A549 (cell line): ENCODE data around the gene PPIP5K1.

Source experiments
- CEBPB ChIP-seq, 2 experiments: fragments of >200 bp in 1 of 2; sonication (Bioruptor Twin) in 1 of 2; formaldehyde crosslinking in 1 of 2; IDR thresholded peaks; 2 replicates each; pipeline ENCODE4 v1.6.1; 2012 to 2016
- CTCF ChIP-seq: fragments of >200 bp; sonication (Bioruptor Twin); formaldehyde crosslinking; IDR thresholded peaks from 3 replicates; pipeline ENCODE4 v1.5.1; 2016
- MAZ ChIP-seq: fragments of 150-350 bp; IDR thresholded peaks from 2 replicates; pipeline ENCODE4 v1.6.1; 2014; ENCODE audit warnings: antibody characterized with exemption, low read depth, low read length, borderline replicate concordance
- MYC ChIP-seq: IDR thresholded peaks from 2 replicates; pipeline ENCODE4 v1.6.1; 2012; ENCODE audit warnings: mild to moderate bottlenecking, inconsistent platforms, low read length, improper control_type of control experiment, borderline replicate concordance
- NPAS2 ChIP-seq: fragments of 250-450 bp; sonication (Bioruptor Pico); IDR thresholded peaks from 2 replicates; pipeline ENCODE4 v1.8.0; 2022; ENCODE audit warnings: mild to moderate bottlenecking, moderate library complexity, borderline replicate concordance
- NR3C1 ChIP-seq: fragments of >200 bp; sonication (Bioruptor Twin); formaldehyde crosslinking; IDR thresholded peaks from 3 replicates; pipeline ENCODE4 v1.6.1; 2017
- POLR2A ChIP-seq: IDR thresholded peaks from 2 replicates; pipeline ENCODE4 v1.6.1; 2012; ENCODE audit warnings: mild to moderate bottlenecking, low read length
- RAD21 ChIP-seq, 2 experiments: fragments of >200 bp in 1 of 2; sonication (Bioruptor Twin) in 1 of 2; formaldehyde crosslinking in 1 of 2; IDR thresholded peaks in 1 of 2; conservative IDR thresholded peaks in 1 of 2; 2 replicates in 1 of 2; 3 replicates in 1 of 2; pipeline ENCODE4 v1.6.1; 2012 to 2018; ENCODE audit warnings: inconsistent platforms in 1 of 2
- TP53 ChIP-seq: fragments of 250-450 bp; sonication (Bioruptor Pico); IDR thresholded peaks from 2 replicates; pipeline ENCODE4 v1.5.0; 2021; ENCODE audit warnings: mild to moderate bottlenecking, moderate library complexity
- TF ChIP-seq, protein P1 (sequence below): IDR thresholded peaks from 2 replicates; pipeline ENCODE4 v1.6.1; 2012
- TF ChIP-seq, protein P2 (sequence below): fragments of 450-650 bp; IDR thresholded peaks from 2 replicates; pipeline ENCODE4 v1.6.1; 2014; ENCODE audit warnings: antibody characterized with exemption

DNA sequence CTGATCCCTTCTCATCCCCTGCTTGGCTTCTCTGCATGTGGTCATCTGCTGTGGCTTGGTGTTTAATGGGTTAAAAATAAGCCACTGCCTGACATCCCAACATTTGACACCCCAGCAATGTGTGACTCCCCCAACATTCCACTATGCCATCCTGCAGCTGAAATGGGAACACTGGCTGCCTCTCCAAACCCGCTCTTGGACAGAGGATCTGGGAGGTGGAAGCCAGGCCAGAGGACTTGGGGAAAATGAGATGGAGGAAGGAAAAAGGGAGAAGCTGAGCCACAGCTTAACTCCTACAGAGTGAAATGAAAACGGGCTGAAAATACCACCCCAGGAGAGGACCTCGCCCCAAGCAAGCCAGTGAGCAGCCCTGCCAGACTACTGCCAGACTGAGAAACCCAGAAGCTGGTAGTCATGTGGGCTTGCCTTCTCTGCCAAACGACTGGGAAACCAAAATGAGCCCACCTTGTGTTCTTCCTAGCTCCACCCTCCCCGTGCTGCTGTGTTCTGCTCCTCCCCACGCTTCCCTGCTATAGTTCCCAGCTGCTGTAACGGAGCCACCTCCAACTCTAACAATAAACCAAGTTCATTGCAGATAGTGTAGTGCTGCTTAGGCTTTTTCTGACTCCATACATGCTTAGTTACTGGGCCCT lies 58.9 kb downstream of the PPIP5K1 start:
- TF ChIP-seq, protein P1, sequence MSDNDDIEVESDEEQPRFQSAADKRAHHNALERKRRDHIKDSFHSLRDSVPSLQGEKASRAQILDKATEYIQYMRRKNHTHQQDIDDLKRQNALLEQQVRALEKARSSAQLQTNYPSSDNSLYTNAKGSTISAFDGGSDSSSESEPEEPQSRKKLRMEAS = no peak
- no peak for TF ChIP-seq MAZ
- no peak for TF ChIP-seq POLR2A
- no peak for TF ChIP-seq CTCF
- TF ChIP-seq NR3C1 = no peak
- no peak for TF ChIP-seq NPAS2 (CRISPR knock-in tag)
- TF ChIP-seq, protein P2, sequence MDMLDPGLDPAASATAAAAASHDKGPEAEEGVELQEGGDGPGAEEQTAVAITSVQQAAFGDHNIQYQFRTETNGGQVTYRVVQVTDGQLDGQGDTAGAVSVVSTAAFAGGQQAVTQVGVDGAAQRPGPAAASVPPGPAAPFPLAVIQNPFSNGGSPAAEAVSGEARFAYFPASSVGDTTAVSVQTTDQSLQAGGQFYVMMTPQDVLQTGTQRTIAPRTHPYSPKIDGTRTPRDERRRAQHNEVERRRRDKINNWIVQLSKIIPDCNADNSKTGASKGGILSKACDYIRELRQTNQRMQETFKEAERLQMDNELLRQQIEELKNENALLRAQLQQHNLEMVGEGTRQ = no peak
- TF ChIP-seq MYC = no peak
- no peak for TF ChIP-seq TP53 (CRISPR knock-in tag)
- TF ChIP-seq RAD21 (conservative IDR thresholded peaks at IDR 0.05 in 1 of 2, IDR thresholded peaks at IDR 0.05 in 1 of 2) = no peak
- TF ChIP-seq CEBPB (IDR thresholded peaks at IDR 0.05) = no peak
